GM23338 (cell line): Measurements from ENCODE around the gene PRR36. TPM values are rescaled to one million over a fixed set of nuclear protein-coding genes. Genes with fewer than 3 reads are reported as not detected.

ENCODE experiments used
- ATAC-seq: fragments of 200-7000 bp; cut with Tn5 transposase; 3 replicates; pipeline ENCODE4 v1.9.1; 2020
- DNase-seq: peaks from one replicate; pipeline ENCODE4 v3.0.0-alpha.2; 2015; ENCODE audit warnings: low spot score
- H2AFZ ChIP-seq: fragments of 200-600 bp; sonication (generic); 2 replicates; pipeline ENCODE4 v1.8.0; 2016; ENCODE audit warnings: antibody characterized with exemption, mild to moderate bottlenecking, moderate library complexity
- H3F3A ChIP-seq: fragments of 200-600 bp; sonication (generic); replicated peaks from 2 replicates; pipeline ENCODE4 v1.8.0; 2017; ENCODE audit warnings: antibody characterized with exemption, mixed run types, low read depth
- H3K27ac ChIP-seq: fragments of 200-600 bp; sonication (generic); 2 replicates; pipeline ENCODE4 v1.6.1; 2016; ENCODE audit warnings: low read depth
- H3K27me3 ChIP-seq: fragments of 200-600 bp; sonication (generic); 2 replicates; pipeline ENCODE4 v1.8.0; 2016; ENCODE audit warnings: mild to moderate bottlenecking, mixed run types, moderate library complexity; ENCODE audit not compliant: insufficient read depth
- H3K36me3 ChIP-seq: fragments of 200-600 bp; sonication (generic); 2 replicates; pipeline ENCODE4 v1.8.0; 2016; ENCODE audit warnings: mild to moderate bottlenecking; ENCODE audit not compliant: insufficient read depth
- H3K4me1 ChIP-seq: fragments of 200-600 bp; sonication (generic); 2 replicates; pipeline ENCODE4 v1.8.0; 2016; ENCODE audit warnings: mild to moderate bottlenecking, moderate library complexity; ENCODE audit not compliant: insufficient read depth
- H3K4me2 ChIP-seq: fragments of 200-600 bp; sonication (generic); 2 replicates; pipeline ENCODE4 v1.7.1; 2017; ENCODE audit warnings: mixed run types
- H3K4me3 ChIP-seq: fragments of 200-600 bp; sonication (generic); 2 replicates; pipeline ENCODE4 v1.6.1; 2016; ENCODE audit warnings: mixed run types
- H3K79me2 ChIP-seq: fragments of 200-600 bp; sonication (generic); replicated peaks from 2 replicates; pipeline ENCODE4 v1.8.0; 2017; ENCODE audit warnings: mild to moderate bottlenecking; ENCODE audit not compliant: insufficient read depth
- H3K9me2 ChIP-seq: fragments of 200-600 bp; sonication (generic); 2 replicates; pipeline ENCODE4 v1.8.0; 2017; ENCODE audit not compliant: insufficient read depth
- H4K20me1 ChIP-seq: fragments of 200-600 bp; sonication (generic); replicated peaks from 2 replicates; pipeline ENCODE4 v1.8.0; 2017; ENCODE audit warnings: mild to moderate bottlenecking; ENCODE audit not compliant: insufficient read depth
- H3K27ac Mint-ChIP-seq: 2 replicates; pipeline ENCODE4 v1.8.0; 2020; ENCODE audit warnings: inconsistent platforms, mild to moderate bottlenecking, moderate library complexity, mixed read lengths
- H3K27me3 Mint-ChIP-seq: 3 replicates; pipeline ENCODE4 v1.8.0; 2022; ENCODE audit warnings: low read depth, mild to moderate bottlenecking, moderate library complexity, mixed read lengths, inconsistent platforms; ENCODE audit not compliant: insufficient read depth, poor library complexity
- H3K36me3 Mint-ChIP-seq: 3 replicates; pipeline ENCODE4 v1.8.0; 2021; ENCODE audit warnings: low read depth, mild to moderate bottlenecking, inconsistent platforms, moderate library complexity, mixed read lengths
- H3K4me1 Mint-ChIP-seq: 3 replicates; pipeline ENCODE4 v1.8.0; 2020; ENCODE audit warnings: mild to moderate bottlenecking, inconsistent platforms, mixed read lengths
- H3K4me3 Mint-ChIP-seq: 3 replicates; pipeline ENCODE4 v1.8.0; 2021; ENCODE audit warnings: moderate library complexity, mild to moderate bottlenecking, inconsistent platforms, mixed read lengths
- H3K9me3 Mint-ChIP-seq: 3 replicates; pipeline ENCODE4 v1.8.0; 2020; ENCODE audit warnings: moderate library complexity, mild to moderate bottlenecking, inconsistent platforms, mixed read lengths
- EZH2 ChIP-seq: fragments of 200-600 bp; sonication (generic); IDR thresholded peaks from one replicate; pipeline ENCODE4 v1.8.0; 2017; ENCODE audit warnings: antibody characterized with exemption, mild to moderate bottlenecking, low read depth; ENCODE audit not compliant: unreplicated experiment
- NANOG ChIP-seq: IDR thresholded peaks from 2 replicates; pipeline ENCODE4 v1.6.1; 2016; ENCODE audit warnings: antibody characterized with exemption, borderline replicate concordance
- STAT1 ChIP-seq: IDR thresholded peaks from one replicate; pipeline ENCODE4 v1.6.1; 2016; ENCODE audit warnings: antibody characterized with exemption; ENCODE audit not compliant: unreplicated experiment
- ZNF331 ChIP-seq: fragments of 250-450 bp; sonication (Bioruptor Pico); IDR thresholded peaks from 2 replicates; pipeline ENCODE4 v1.5.0; 2020; ENCODE audit warnings: low read depth, mild to moderate bottlenecking, moderate library complexity
- polyA plus RNA-seq: library from polyadenylated mRNA; unstranded; fragments of >200 nt; fragmentation: Nextera tagmentation; extraction: Ambion mirVana; gene quantifications from 2 replicates; pipeline ENCODE4 v1.2.1, GENCODE V29; 2016
- total RNA-seq: library from RNA; depleted of rRNA; stranded (reverse); fragments of >200 nt; shearing (Covaris generic); gene quantifications from 2 replicates; pipeline ENCODE4 v1.2.3, GENCODE V29; 2014
- TF ChIP-seq, protein P1 (sequence below), 2 experiments: fragments of 200-600 bp in 1 of 2; sonication (generic) in 1 of 2; conservative IDR thresholded peaks; 2 replicates each; pipeline versions ENCODE4 v1.5.1 to v1.6.1; 2016 to 2017; ENCODE audit warnings: antibody characterized with exemption in 2 of 2, low read depth in 2 of 2, mild to moderate bottlenecking in 2 of 2, moderate library complexity in 1 of 2

The PRR36 gene
- total and polyA plus RNA-seq, 2 experiments from 2014 or later: 17.6 to 17.9 TPM

DNA sequence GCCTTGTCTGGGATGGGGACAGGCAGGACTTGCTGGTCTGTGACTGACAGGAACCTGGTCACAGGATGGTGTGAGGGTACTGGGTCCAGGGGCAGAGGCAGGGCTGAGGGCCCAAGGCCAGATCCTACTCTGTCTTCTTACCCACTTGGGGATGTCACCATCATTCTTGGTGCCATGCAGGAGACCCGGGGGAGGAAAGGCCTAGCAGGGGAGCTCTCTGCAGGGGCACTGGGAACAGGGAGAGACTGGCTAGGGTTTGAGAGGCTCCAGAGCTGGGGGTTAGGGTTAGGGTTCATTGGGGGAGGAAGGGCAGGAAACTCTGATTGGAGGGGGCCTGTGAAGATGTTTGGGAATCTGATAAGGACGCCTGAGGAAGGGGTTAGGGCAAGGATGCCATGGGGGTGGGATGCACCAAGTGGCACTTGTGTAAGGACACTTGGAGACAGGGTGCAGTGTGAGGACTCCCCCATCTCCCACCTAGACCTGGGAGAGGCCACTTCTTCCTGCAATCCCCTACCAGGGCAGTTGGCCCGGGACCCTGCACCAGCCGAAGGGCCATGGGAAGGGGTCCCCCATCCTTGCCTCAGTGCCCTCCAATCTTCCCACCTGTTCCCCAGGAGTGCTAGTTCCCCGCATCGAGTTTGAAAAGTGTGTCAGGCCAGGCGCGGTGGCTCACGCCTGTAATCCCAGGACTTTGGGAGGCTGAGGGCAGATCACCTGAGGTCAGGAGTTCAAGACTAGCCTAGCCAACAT, 6.9 kb downstream of the PRR36 start:
- H3K4me2 ChIP-seq: no peak overlapping the region
- H3K4me1 Mint-ChIP-seq: peaks cover 26% of the 10 kb centered on the region
- TF ChIP-seq EZH2 (no peak), NANOG (no peak), STAT1 (no peak)
- H3K36me3 Mint-ChIP-seq: peaks cover 5% of the 10 kb centered on the region; the same call in 2 of the 3 replicates
- peaks cover 68% of the 10 kb centered on the region for H3K27me3 Mint-ChIP-seq
- H3K4me3 Mint-ChIP-seq: no peak overlapping the region; the same call in 2 of the 3 replicates
- DNase-seq (no peak), ATAC-seq (no peak)
- H3K9me3 Mint-ChIP-seq: no peaks in the 10 kb centered on the region
- H3F3A ChIP-seq: 0 out of 2 replicates have a peak, but pooled peaks cover 7% of the 10 kb centered on the region
- H2AFZ ChIP-seq: no peak overlapping the region
- no peaks in the 10 kb centered on the region for H3K9me2 ChIP-seq
- no peak overlapping the region for H3K27ac ChIP-seq
- H3K4me1 ChIP-seq: peaks cover 18% of the 10 kb centered on the region; the same call in 1 of the 2 replicates
- no peak overlapping the region for H3K4me3 ChIP-seq
- H3K27me3 ChIP-seq: peaks cover 53% of the 10 kb centered on the region
- no peak overlapping the region for H3K27ac Mint-ChIP-seq
- H4K20me1 ChIP-seq: no peaks in the 10 kb centered on the region
- no peaks in the 10 kb centered on the region for H3K79me2 ChIP-seq
- no peaks in the 10 kb centered on the region for H3K36me3 ChIP-seq

- no peak for TF ChIP-seq ZNF331 (CRISPR knock-in tag)
- TF ChIP-seq, protein P1, sequence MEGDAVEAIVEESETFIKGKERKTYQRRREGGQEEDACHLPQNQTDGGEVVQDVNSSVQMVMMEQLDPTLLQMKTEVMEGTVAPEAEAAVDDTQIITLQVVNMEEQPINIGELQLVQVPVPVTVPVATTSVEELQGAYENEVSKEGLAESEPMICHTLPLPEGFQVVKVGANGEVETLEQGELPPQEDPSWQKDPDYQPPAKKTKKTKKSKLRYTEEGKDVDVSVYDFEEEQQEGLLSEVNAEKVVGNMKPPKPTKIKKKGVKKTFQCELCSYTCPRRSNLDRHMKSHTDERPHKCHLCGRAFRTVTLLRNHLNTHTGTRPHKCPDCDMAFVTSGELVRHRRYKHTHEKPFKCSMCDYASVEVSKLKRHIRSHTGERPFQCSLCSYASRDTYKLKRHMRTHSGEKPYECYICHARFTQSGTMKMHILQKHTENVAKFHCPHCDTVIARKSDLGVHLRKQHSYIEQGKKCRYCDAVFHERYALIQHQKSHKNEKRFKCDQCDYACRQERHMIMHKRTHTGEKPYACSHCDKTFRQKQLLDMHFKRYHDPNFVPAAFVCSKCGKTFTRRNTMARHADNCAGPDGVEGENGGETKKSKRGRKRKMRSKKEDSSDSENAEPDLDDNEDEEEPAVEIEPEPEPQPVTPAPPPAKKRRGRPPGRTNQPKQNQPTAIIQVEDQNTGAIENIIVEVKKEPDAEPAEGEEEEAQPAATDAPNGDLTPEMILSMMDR (conservative IDR thresholded peaks at IDR 0.05; ENCODE audit: low read depth in 2 of 2): peak; percentile 4 to 18; a peak in 1 of 4 replicates
- no peaks in the 10 kb centered on the region for H4K20me1 ChIP-seq
- peaks cover 62% of the 10 kb centered on the region for H3K27me3 Mint-ChIP-seq
- H3K36me3 Mint-ChIP-seq: peaks cover 5% of the 10 kb centered on the region; the same call in 2 of the 3 replicates
- H3K4me2 ChIP-seq: no peak overlapping the region
- H3K9me2 ChIP-seq: no peaks in the 10 kb centered on the region
- H3K27ac Mint-ChIP-seq: no peak overlapping the region
- no peaks in the 10 kb centered on the region for H3K9me3 Mint-ChIP-seq
- H3F3A ChIP-seq: 0 out of 2 replicates have a peak, but pooled peaks cover 9% of the 10 kb centered on the region
- peaks cover 21% of the 10 kb centered on the region for H3K4me1 ChIP-seq
- H3K4me3 ChIP-seq: no peak overlapping the region
- peaks cover 19% of the 10 kb centered on the region for H3K4me1 Mint-ChIP-seq
- ATAC-seq (no peak), DNase-seq (no peak)
- peaks cover 56% of the 10 kb centered on the region for H3K27me3 ChIP-seq
- H3K27ac ChIP-seq: no peak overlapping the region
- no peak overlapping the region for H3K4me3 Mint-ChIP-seq
- no peaks in the 10 kb centered on the region for H3K79me2 ChIP-seq
- no peaks in the 10 kb centered on the region for H3K36me3 ChIP-seq
- no peak overlapping the region for H2AFZ ChIP-seq
Measured at GRCh38 chr19:7866399-7867091, 7.6 kb downstream of the PRR36 start.
